K562 (cell line): Measurements from ENCODE around the gene DHRS12. TPM values are rescaled to one million over a fixed set of nuclear protein-coding genes. Genes with fewer than 3 reads are reported as not detected.

Experiments used
- CREB5 ChIP-seq: fragments of 250-450 bp; sonication (Bioruptor Pico); IDR thresholded peaks from 2 replicates; pipeline ENCODE4 v1.5.0; 2020; ENCODE audit warnings: mild to moderate bottlenecking
- HNRNPLL ChIP-seq: fragments of 200-400 bp; formaldehyde crosslinking; IDR thresholded peaks from 2 replicates; pipeline ENCODE4 v1.6.1; 2017; ENCODE audit warnings: low read length, low read depth, mild to moderate bottlenecking; ENCODE audit not compliant: poor library complexity, severe bottlenecking
- NELFE ChIP-seq: IDR thresholded peaks from 2 replicates; pipeline ENCODE4 v1.6.1; 2011; ENCODE audit warnings: mild to moderate bottlenecking; ENCODE audit not compliant: insufficient read depth, insufficient read length
- RBM34 ChIP-seq: fragments of 200-400 bp; formaldehyde crosslinking; IDR thresholded peaks from 2 replicates; pipeline ENCODE4 v1.6.1; 2018; ENCODE audit warnings: low read length, borderline replicate concordance; ENCODE audit not compliant: insufficient read depth
- SUPT5H ChIP-seq: fragments of 450-650 bp; IDR thresholded peaks from 2 replicates; pipeline ENCODE4 v1.6.1; 2016
- TCF3 ChIP-seq: sonication (generic); formaldehyde crosslinking; IDR thresholded peaks from 2 replicates; pipeline ENCODE4 v1.4.0; 2020; ENCODE audit warnings: mild to moderate bottlenecking, missing genetic modification reagents
- ZNF124 ChIP-seq: sonication (generic); formaldehyde crosslinking; IDR thresholded peaks from 2 replicates; pipeline ENCODE4 v1.8.1; 2022; ENCODE audit warnings: missing genetic modification reagents
- polyA plus RNA-seq, 8 experiments: library from polyadenylated mRNA; depleted of rRNA in 4 of 8; stranded (reverse) in 5 of 8; unstranded in 3 of 8; fragments of >200 nt; fragmentation: Nextera tagmentation in 2 of 8; fragmentation: Illumina TruSeq in 1 of 8; extraction: Ambion mirVana in 2 of 8; extraction: Trizol in 1 of 8; gene quantifications; 2 replicates each; pipeline versions ENCODE4 v1.2.1 to v1.2.3, GENCODE V29; 2011 to 2014; ENCODE audit warnings: inconsistent platforms in 1 of 8, missing spikeins in 1 of 8
- total RNA-seq, 7 experiments: library from RNA; depleted of rRNA in 6 of 7; stranded (reverse); fragments of >200 nt in 6 of 7; fragmentation: Illumina TruSeq in 2 of 7; extraction: Trizol in 2 of 7; gene quantifications; 2 replicates each; pipeline versions ENCODE4 v1.2.1 to v1.2.3, GENCODE V29; 2011 to 2021; ENCODE audit warnings: low replicate concordance in 1 of 7
- TF ChIP-seq, protein P1 (sequence below): sonication (generic); formaldehyde crosslinking; IDR thresholded peaks from 2 replicates; pipeline ENCODE4 v1.8.0; 2023; ENCODE audit warnings: mild to moderate bottlenecking, missing genetic modification reagents
- TF ChIP-seq, protein P2 (sequence below): sonication (generic); IDR thresholded peaks from 2 replicates; pipeline ENCODE4 v1.6.1; 2016

DHRS12 gene
- total and polyA plus RNA-seq, 9 of the 15 experiments (the other 6 are each of a cell fraction or from before 2014, with no cell fraction given): 0.62 to 2.7 (median 0.98) TPM

- no peak for TF ChIP-seq CREB5 (CRISPR knock-in tag)
- TF ChIP-seq, protein P1, sequence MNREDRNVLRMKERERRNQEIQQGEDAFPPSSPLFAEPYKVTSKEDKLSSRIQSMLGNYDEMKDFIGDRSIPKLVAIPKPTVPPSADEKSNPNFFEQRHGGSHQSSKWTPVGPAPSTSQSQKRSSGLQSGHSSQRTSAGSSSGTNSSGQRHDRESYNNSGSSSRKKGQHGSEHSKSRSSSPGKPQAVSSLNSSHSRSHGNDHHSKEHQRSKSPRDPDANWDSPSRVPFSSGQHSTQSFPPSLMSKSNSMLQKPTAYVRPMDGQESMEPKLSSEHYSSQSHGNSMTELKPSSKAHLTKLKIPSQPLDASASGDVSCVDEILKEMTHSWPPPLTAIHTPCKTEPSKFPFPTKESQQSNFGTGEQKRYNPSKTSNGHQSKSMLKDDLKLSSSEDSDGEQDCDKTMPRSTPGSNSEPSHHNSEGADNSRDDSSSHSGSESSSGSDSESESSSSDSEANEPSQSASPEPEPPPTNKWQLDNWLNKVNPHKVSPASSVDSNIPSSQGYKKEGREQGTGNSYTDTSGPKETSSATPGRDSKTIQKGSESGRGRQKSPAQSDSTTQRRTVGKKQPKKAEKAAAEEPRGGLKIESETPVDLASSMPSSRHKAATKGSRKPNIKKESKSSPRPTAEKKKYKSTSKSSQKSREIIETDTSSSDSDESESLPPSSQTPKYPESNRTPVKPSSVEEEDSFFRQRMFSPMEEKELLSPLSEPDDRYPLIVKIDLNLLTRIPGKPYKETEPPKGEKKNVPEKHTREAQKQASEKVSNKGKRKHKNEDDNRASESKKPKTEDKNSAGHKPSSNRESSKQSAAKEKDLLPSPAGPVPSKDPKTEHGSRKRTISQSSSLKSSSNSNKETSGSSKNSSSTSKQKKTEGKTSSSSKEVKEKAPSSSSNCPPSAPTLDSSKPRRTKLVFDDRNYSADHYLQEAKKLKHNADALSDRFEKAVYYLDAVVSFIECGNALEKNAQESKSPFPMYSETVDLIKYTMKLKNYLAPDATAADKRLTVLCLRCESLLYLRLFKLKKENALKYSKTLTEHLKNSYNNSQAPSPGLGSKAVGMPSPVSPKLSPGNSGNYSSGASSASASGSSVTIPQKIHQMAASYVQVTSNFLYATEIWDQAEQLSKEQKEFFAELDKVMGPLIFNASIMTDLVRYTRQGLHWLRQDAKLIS: peak; percentile 47; the same call in 1 of the 2 replicates
- no peak for TF ChIP-seq NELFE
- no peak for TF ChIP-seq RBM34
- peak; percentile 85 for TF ChIP-seq TCF3 (CRISPR knock-in tag)
- peak; percentile 51 for TF ChIP-seq HNRNPLL
- peak; percentile 52 for TF ChIP-seq SUPT5H
- TF ChIP-seq ZNF124: no peak
- TF ChIP-seq, protein P2, sequence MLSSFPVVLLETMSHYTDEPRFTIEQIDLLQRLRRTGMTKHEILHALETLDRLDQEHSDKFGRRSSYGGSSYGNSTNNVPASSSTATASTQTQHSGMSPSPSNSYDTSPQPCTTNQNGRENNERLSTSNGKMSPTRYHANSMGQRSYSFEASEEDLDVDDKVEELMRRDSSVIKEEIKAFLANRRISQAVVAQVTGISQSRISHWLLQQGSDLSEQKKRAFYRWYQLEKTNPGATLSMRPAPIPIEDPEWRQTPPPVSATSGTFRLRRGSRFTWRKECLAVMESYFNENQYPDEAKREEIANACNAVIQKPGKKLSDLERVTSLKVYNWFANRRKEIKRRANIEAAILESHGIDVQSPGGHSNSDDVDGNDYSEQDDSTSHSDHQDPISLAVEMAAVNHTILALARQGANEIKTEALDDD: no peak
These were observed at the start of gene DHRS12 (continued) for GRCh38 chr13:51803422-51804294.
